Neural progenitor cell (in vitro differentiated cells): Measurements from ENCODE around the gene DOK5. TPM values are rescaled to one million over a fixed set of nuclear protein-coding genes. Genes with fewer than 3 reads are reported as not detected.

Experiments used
- DNase-seq: peaks from one replicate; pipeline ENCODE4 v3.0.0-alpha.2; 2016; ENCODE audit warnings: low spot score
- H2AFZ ChIP-seq: fragments of 200-600 bp; sonication (generic); replicated peaks from 2 replicates; pipeline ENCODE4 v1.6.1; 2016; ENCODE audit warnings: antibody characterized with exemption
- H3F3A ChIP-seq: fragments of 200-600 bp; sonication (generic); 2 replicates; pipeline ENCODE4 v1.6.1; 2016; ENCODE audit warnings: antibody characterized with exemption, low read depth
- H3K27ac ChIP-seq: fragments of 200-600 bp; sonication (generic); 2 replicates; pipeline ENCODE4 v1.5.1; 2016; ENCODE audit warnings: mild to moderate bottlenecking
- H3K27me3 ChIP-seq: fragments of 200-600 bp; sonication (generic); 2 replicates; pipeline ENCODE4 v1.6.1; 2016; ENCODE audit warnings: mild to moderate bottlenecking, moderate library complexity
- H3K36me3 ChIP-seq: fragments of 200-600 bp; sonication (generic); 2 replicates; pipeline ENCODE4 v1.5.1; 2016
- H3K4me1 ChIP-seq: fragments of 200-600 bp; sonication (generic); 2 replicates; pipeline ENCODE4 v1.6.1; 2016; ENCODE audit warnings: mixed run types
- H3K4me2 ChIP-seq: fragments of 200-600 bp; sonication (generic); 2 replicates; pipeline ENCODE4 v1.6.1; 2016
- H3K4me3 ChIP-seq: fragments of 200-600 bp; sonication (generic); 2 replicates; pipeline ENCODE4 v1.5.1; 2016
- H3K79me2 ChIP-seq: fragments of 200-600 bp; sonication (generic); 2 replicates; pipeline ENCODE4 v1.6.1; 2016; ENCODE audit warnings: low read depth
- H3K9ac ChIP-seq: fragments of 200-600 bp; sonication (generic); 2 replicates; pipeline ENCODE4 v1.6.1; 2016
- H3K9me3 ChIP-seq: fragments of 200-600 bp; sonication (generic); 2 replicates; pipeline ENCODE4 v1.5.1; 2016; ENCODE audit warnings: low read depth
- H4K20me1 ChIP-seq: fragments of 200-600 bp; sonication (generic); 2 replicates; pipeline ENCODE4 v1.6.1; 2016; ENCODE audit warnings: low read depth
- H3K27ac Mint-ChIP-seq: 3 replicates; pipeline ENCODE4 v1.8.0; 2021; ENCODE audit warnings: mixed read lengths
- H3K27me3 Mint-ChIP-seq: 2 replicates; pipeline ENCODE4 v1.8.0; 2022; ENCODE audit warnings: low read depth, mild to moderate bottlenecking, inconsistent platforms, moderate library complexity, mixed read lengths; ENCODE audit not compliant: insufficient read depth
- H3K36me3 Mint-ChIP-seq: 3 replicates; pipeline ENCODE4 v1.8.0; 2021; ENCODE audit warnings: mixed read lengths
- H3K4me1 Mint-ChIP-seq: 3 replicates; pipeline ENCODE4 v1.8.0; 2021; ENCODE audit warnings: mixed read lengths
- H3K4me3 Mint-ChIP-seq: 3 replicates; pipeline ENCODE4 v1.8.0; 2021; ENCODE audit warnings: mild to moderate bottlenecking, moderate library complexity, mixed read lengths
- H3K9me3 Mint-ChIP-seq: 3 replicates; pipeline ENCODE4 v1.8.0; 2020; ENCODE audit warnings: mixed read lengths
- EZH2 ChIP-seq: fragments of 200-600 bp; sonication (generic); IDR thresholded peaks from 2 replicates; pipeline ENCODE4 v1.6.1; 2017; ENCODE audit warnings: antibody characterized with exemption, mild to moderate bottlenecking, moderate library complexity
- EZH2phosphoT487 ChIP-seq: fragments of 200-600 bp; sonication (generic); IDR thresholded peaks from 2 replicates; pipeline ENCODE4 v1.6.1; 2017; ENCODE audit warnings: antibody characterized with exemption
- total RNA-seq: library from RNA; depleted of rRNA; stranded (reverse); fragments of >200 nt; gene quantifications from 2 replicates; pipeline ENCODE4 v1.2.3, GENCODE V29; 2015; ENCODE audit warnings: low replicate concordance
- TF ChIP-seq, protein P1 (sequence below): fragments of 200-600 bp; sonication (generic); IDR thresholded peaks from 2 replicates; pipeline ENCODE4 v1.5.1; 2017; ENCODE audit warnings: antibody characterized with exemption, mild to moderate bottlenecking

DOK5 gene
- total RNA-seq, 1 donor from 2014 or later: 3.1 TPM

DNA sequence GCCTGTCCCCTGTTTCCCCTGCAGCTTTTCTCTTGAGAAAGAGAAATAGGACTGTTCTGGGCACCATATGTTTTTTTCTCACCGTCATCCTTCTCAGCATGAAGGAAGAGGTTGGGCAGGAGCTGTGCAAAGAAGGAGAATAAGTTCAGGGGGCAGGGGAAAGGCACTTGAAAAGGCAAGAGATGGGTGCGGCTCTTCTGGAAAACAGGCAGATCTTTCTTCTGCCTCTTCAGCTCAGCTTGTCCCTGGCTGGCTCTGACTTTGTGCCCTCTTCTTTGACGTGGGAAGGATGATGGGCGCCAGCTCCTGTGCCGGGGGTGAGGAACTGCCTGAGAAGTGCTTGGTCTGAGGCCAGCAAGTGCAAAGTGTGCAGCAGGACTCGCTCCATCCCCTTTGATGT is 206.5 kb downstream of the DOK5 start:
- Histone ChIP-seq H2AFZ (peak overlapping the region; percentile 15), H3K27me3 (no peaks in the 10 kb centered on the region), H3K4me1 (peaks cover 12% of the 10 kb centered on the region), H3K36me3 (no peaks in the 10 kb centered on the region), H3K4me2 (peak overlapping the region; percentile 11), H4K20me1 (no peaks in the 10 kb centered on the region), H3K4me3 (no peak overlapping the region), H3F3A (no peaks in the 10 kb centered on the region), H3K9me3 (no peaks in the 10 kb centered on the region), H3K27ac (no peak overlapping the region), H3K79me2 (no peaks in the 10 kb centered on the region), H3K9ac (no peak overlapping the region)
- H3K27me3 Mint-ChIP-seq: peaks cover 6% of the 10 kb centered on the region
- peak overlapping the region; percentile 80 for H3K27ac Mint-ChIP-seq
- no peak overlapping the region for H3K4me3 Mint-ChIP-seq
- H3K36me3 Mint-ChIP-seq: no peaks in the 10 kb centered on the region
- TF ChIP-seq, protein P1, sequence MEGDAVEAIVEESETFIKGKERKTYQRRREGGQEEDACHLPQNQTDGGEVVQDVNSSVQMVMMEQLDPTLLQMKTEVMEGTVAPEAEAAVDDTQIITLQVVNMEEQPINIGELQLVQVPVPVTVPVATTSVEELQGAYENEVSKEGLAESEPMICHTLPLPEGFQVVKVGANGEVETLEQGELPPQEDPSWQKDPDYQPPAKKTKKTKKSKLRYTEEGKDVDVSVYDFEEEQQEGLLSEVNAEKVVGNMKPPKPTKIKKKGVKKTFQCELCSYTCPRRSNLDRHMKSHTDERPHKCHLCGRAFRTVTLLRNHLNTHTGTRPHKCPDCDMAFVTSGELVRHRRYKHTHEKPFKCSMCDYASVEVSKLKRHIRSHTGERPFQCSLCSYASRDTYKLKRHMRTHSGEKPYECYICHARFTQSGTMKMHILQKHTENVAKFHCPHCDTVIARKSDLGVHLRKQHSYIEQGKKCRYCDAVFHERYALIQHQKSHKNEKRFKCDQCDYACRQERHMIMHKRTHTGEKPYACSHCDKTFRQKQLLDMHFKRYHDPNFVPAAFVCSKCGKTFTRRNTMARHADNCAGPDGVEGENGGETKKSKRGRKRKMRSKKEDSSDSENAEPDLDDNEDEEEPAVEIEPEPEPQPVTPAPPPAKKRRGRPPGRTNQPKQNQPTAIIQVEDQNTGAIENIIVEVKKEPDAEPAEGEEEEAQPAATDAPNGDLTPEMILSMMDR: no peak
- TF ChIP-seq EZH2 (no peak), EZH2phosphoT487 (no peak)
- peaks cover 33% of the 10 kb centered on the region for H3K4me1 Mint-ChIP-seq
- DNase-seq: peak; percentile 33
- peaks cover under 1% of the 10 kb centered on the region for H3K9me3 Mint-ChIP-seq

DNA sequence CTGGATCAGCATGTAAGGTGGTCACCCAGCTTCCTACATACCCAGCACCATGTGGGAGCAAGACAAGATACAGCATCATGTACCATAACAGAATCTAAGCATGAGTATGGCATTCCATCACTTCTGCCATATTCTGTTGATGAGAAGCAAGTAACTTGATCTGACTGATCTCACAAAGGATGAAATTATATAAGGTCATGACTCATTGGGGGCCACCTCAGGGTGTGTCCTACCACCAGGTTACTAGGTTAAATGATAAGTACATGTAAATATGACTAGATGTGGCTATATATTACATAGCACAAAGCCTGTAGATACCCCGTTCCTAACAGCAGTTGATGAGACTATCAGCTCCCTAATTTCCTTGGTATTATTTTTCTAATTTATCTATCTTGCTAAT is 213.1 kb downstream of the DOK5 start:
- no peak overlapping the region for H3K4me3 Mint-ChIP-seq
- no peak overlapping the region for H3K27ac Mint-ChIP-seq
- DNase-seq: no peak
- Histone ChIP-seq H3K4me2 (no peak overlapping the region), H3F3A (no peaks in the 10 kb centered on the region), H3K27me3 (no peaks in the 10 kb centered on the region), H3K4me3 (no peak overlapping the region), H3K36me3 (no peaks in the 10 kb centered on the region), H3K9ac (no peak overlapping the region), H3K27ac (no peak overlapping the region), H3K9me3 (no peaks in the 10 kb centered on the region), H2AFZ (no peak overlapping the region), H3K79me2 (no peaks in the 10 kb centered on the region), H3K4me1 (no peaks in the 10 kb centered on the region), H4K20me1 (no peaks in the 10 kb centered on the region)
- TF ChIP-seq EZH2 (no peak), EZH2phosphoT487 (no peak)
- TF ChIP-seq, protein P1: no peak
- no peaks in the 10 kb centered on the region for H3K36me3 Mint-ChIP-seq
- peaks cover 4% of the 10 kb centered on the region for H3K27me3 Mint-ChIP-seq
- no peaks in the 10 kb centered on the region for H3K9me3 Mint-ChIP-seq
- peaks cover 29% of the 10 kb centered on the region for H3K4me1 Mint-ChIP-seq

GRCh38 chr20:54690323-54690722 is 214.9 kb downstream of the DOK5 start:
- no peak for TF ChIP-seq EZH2phosphoT487
- TF ChIP-seq, protein P1: no peak
- TF ChIP-seq EZH2: no peak
- Histone ChIP-seq H3K4me3 (no peak overlapping the region), H2AFZ (no peak overlapping the region), H3K79me2 (no peaks in the 10 kb centered on the region), H3K27me3 (no peaks in the 10 kb centered on the region), H3K9ac (no peak overlapping the region), H3K36me3 (no peaks in the 10 kb centered on the region), H3K9me3 (no peaks in the 10 kb centered on the region), H3F3A (no peaks in the 10 kb centered on the region), H3K4me2 (no peak overlapping the region), H3K27ac (no peak overlapping the region), H3K4me1 (no peaks in the 10 kb centered on the region), H4K20me1 (no peaks in the 10 kb centered on the region)
- Mint-ChIP-seq H3K4me1 (peaks cover 33% of the 10 kb centered on the region), H3K4me3 (no peak overlapping the region), H3K27me3 (no peaks in the 10 kb centered on the region), H3K27ac (no peak overlapping the region), H3K9me3 (peaks cover 5% of the 10 kb centered on the region), H3K36me3 (peaks cover 4% of the 10 kb centered on the region)
- DNase-seq: no peak
